Measurements from ENCODE around the gene CFC1.
"Not testable (repeated sequence)": the region's sequence is repeated elsewhere in the genome, so short reads cannot be mapped to it uniquely, and the experiment has no call there.

The CFC1 gene

GRCh38 chr2:130599393-130599792 lies at the start of gene CFC1:
Gene CFC1 (minus strand): TSS chr2:130599575. CDS start chr2:130599287, 288 bp downstream.
- not testable (repeated sequence) for DNase-seq

GRCh38 chr2:130641688-130642087 lies 42.3 kb upstream of the CFC1 start:
- not testable (repeated sequence) for DNase-seq

GRCh38 chr2:130638973-130639372 lies 39.6 kb upstream of the CFC1 start:
- DNase-seq = not testable (repeated sequence)

- not testable (repeated sequence) for DNase-seq
Measured at GRCh38 chr2:130628784-130629475, 29.6 kb upstream of the CFC1 start.

- not testable (repeated sequence) for DNase-seq
Measured at GRCh38 chr2:130611140-130611539, 11.8 kb upstream of the CFC1 start, which contains the start of gene POTEJ. Gene POTEJ (plus strand): TSS chr2:130611440. CDS start chr2:130611533, 93 bp downstream.

GRCh38 chr2:130610486-130610885 lies 11.1 kb upstream of the CFC1 start:
- not testable (repeated sequence) for DNase-seq

- DNase-seq = not testable (repeated sequence)
Measured at GRCh38 chr2:130609002-130609920, 9.9 kb upstream of the CFC1 start.

GRCh38 chr2:130608276-130609001 lies 9.1 kb upstream of the CFC1 start:
- not testable (repeated sequence) for DNase-seq

- not testable (repeated sequence) for DNase-seq
Measured at GRCh38 chr2:130601648-130602302, 2.4 kb upstream of the CFC1 start.

- DNase-seq = not testable (repeated sequence)
Measured at GRCh38 chr2:130599926-130600325, 551 bp upstream of the CFC1 start.

- DNase-seq = not testable (repeated sequence)
Measured at GRCh38 chr2:130598463-130598862, 912 bp downstream of the CFC1 start.

GRCh38 chr2:130597994-130598393 lies 1.4 kb downstream of the CFC1 start:
- not testable (repeated sequence) for DNase-seq

- DNase-seq = not testable (repeated sequence)
Measured at GRCh38 chr2:130596757-130597156, 2.6 kb downstream of the CFC1 start.

GRCh38 chr2:130594011-130594410 lies 5.4 kb downstream of the CFC1 start:
- not testable (repeated sequence) for DNase-seq

- not testable (repeated sequence) for DNase-seq
Measured at GRCh38 chr2:130592791-130593414, 6.5 kb downstream of the CFC1 start.

GRCh38 chr2:130590842-130591359 lies 8.5 kb downstream of the CFC1 start:
- not testable (repeated sequence) for DNase-seq

GRCh38 chr2:130590170-130590841 lies 9.1 kb downstream of the CFC1 start:
- DNase-seq = not testable (repeated sequence)

GRCh38 chr2:130588688-130589458 lies 10.5 kb downstream of the CFC1 start:
- not testable (repeated sequence) for DNase-seq

GRCh38 chr2:130584726-130585125 lies 14.6 kb downstream of the CFC1 start:
- DNase-seq = not testable (repeated sequence)

- DNase-seq = not testable (repeated sequence)
Measured at GRCh38 chr2:130583582-130583981, 15.8 kb downstream of the CFC1 start.
